SK-N-SH treated with all-trans-retinoic acid at 6 μM for 48 hours (cell line): Measurements from ENCODE around the gene SLC25A22.

Experiments
- ATAC-seq: fragments of 200-7000 bp; cut with Tn5 transposase; 3 replicates; pipeline ENCODE4 v1.9.1; 2020; ENCODE audit warnings: mild to moderate bottlenecking, moderate library complexity
- ARNTL ChIP-seq: fragments of 450-650 bp; formaldehyde crosslinking; IDR thresholded peaks from 2 replicates; pipeline ENCODE4 v1.5.0; 2020; ENCODE audit warnings: low read depth, mild to moderate bottlenecking, moderate library complexity, borderline replicate concordance
- BACH2 ChIP-seq: fragments of 250-450 bp; sonication (Bioruptor Pico); IDR thresholded peaks from 2 replicates; pipeline ENCODE4 v1.9.0; 2021; ENCODE audit warnings: mild to moderate bottlenecking, borderline replicate concordance
- CREB5 ChIP-seq: fragments of 250-450 bp; sonication (Bioruptor Pico); IDR thresholded peaks from 2 replicates; pipeline ENCODE4 v1.5.1; 2020; ENCODE audit warnings: low read depth, mild to moderate bottlenecking, moderate library complexity
- CSDC2 ChIP-seq: fragments of 250-450 bp; sonication (Bioruptor Pico); IDR thresholded peaks from 2 replicates; pipeline ENCODE4 v1.5.0; 2020; ENCODE audit warnings: mild to moderate bottlenecking, moderate library complexity
- ESRRG ChIP-seq: fragments of 250-450 bp; sonication (Bioruptor Pico); IDR thresholded peaks from 2 replicates; pipeline ENCODE4 v1.6.1; 2021; ENCODE audit warnings: mild to moderate bottlenecking
- GLIS3 ChIP-seq: fragments of 250-450 bp; sonication (Bioruptor Pico); IDR thresholded peaks from 2 replicates; pipeline ENCODE4 v1.5.0; 2020; ENCODE audit warnings: mild to moderate bottlenecking, moderate library complexity
- ISL1 ChIP-seq: fragments of 250-450 bp; sonication (Bioruptor Pico); IDR thresholded peaks from 2 replicates; pipeline ENCODE4 v2.1.2; 2022; ENCODE audit warnings: mild to moderate bottlenecking, moderate library complexity
- OSR1 ChIP-seq: fragments of 250-450 bp; sonication (Bioruptor Pico); IDR thresholded peaks from 2 replicates; pipeline ENCODE4 v1.8.0; 2022; ENCODE audit warnings: moderate library complexity, mild to moderate bottlenecking, inconsistent platforms
- PATZ1 ChIP-seq: fragments of 250-450 bp; sonication (Bioruptor Pico); IDR thresholded peaks from 2 replicates; pipeline ENCODE4 v1.8.0; 2020; ENCODE audit warnings: mild to moderate bottlenecking, moderate library complexity, borderline replicate concordance
- POU6F1 ChIP-seq: fragments of 250-450 bp; sonication (Bioruptor Pico); IDR thresholded peaks from 2 replicates; pipeline ENCODE4 v1.8.0; 2021; ENCODE audit warnings: low read depth, mild to moderate bottlenecking, moderate library complexity, borderline replicate concordance
- PPARA ChIP-seq: fragments of 250-450 bp; sonication (Bioruptor Pico); IDR thresholded peaks from 2 replicates; pipeline ENCODE4 v1.5.0; 2020; ENCODE audit warnings: mild to moderate bottlenecking, borderline replicate concordance
- RARB ChIP-seq: fragments of 250-450 bp; sonication (Bioruptor Pico); IDR thresholded peaks from 2 replicates; pipeline ENCODE4 v1.8.0; 2021; ENCODE audit warnings: mild to moderate bottlenecking, moderate library complexity
- SNAI2 ChIP-seq: fragments of 250-450 bp; sonication (Bioruptor Pico); IDR thresholded peaks from 2 replicates; pipeline ENCODE4 v1.5.0; 2020; ENCODE audit warnings: mild to moderate bottlenecking, moderate library complexity
- TCF4 ChIP-seq: fragments of 250-450 bp; sonication (Bioruptor Pico); IDR thresholded peaks from 2 replicates; pipeline ENCODE4 v1.8.0; 2021; ENCODE audit warnings: mild to moderate bottlenecking, moderate library complexity, borderline replicate concordance
- TOX ChIP-seq: fragments of 250-450 bp; sonication (Bioruptor Pico); IDR thresholded peaks from 2 replicates; pipeline ENCODE4 v1.8.0; 2021; ENCODE audit warnings: mild to moderate bottlenecking, moderate library complexity, borderline replicate concordance
- TSHZ2 ChIP-seq: fragments of 250-450 bp; sonication (Bioruptor Pico); IDR thresholded peaks from 2 replicates; pipeline ENCODE4 v1.5.0; 2020; ENCODE audit warnings: mild to moderate bottlenecking, moderate library complexity
- ZC3H10 ChIP-seq: fragments of 250-450 bp; sonication (Bioruptor Pico); IDR thresholded peaks from 2 replicates; pipeline ENCODE4 v1.5.1; 2021; ENCODE audit warnings: mild to moderate bottlenecking, moderate library complexity
- ZFP30 ChIP-seq: fragments of 450-650 bp; formaldehyde crosslinking; IDR thresholded peaks from 2 replicates; pipeline ENCODE4 v1.5.0; 2022; ENCODE audit warnings: mild to moderate bottlenecking, moderate library complexity
- ZNF565 ChIP-seq: fragments of 450-650 bp; formaldehyde crosslinking; conservative IDR thresholded peaks from 2 replicates; pipeline ENCODE4 v1.5.0; 2020; ENCODE audit warnings: low read depth, mild to moderate bottlenecking, moderate library complexity
- ZNF70 ChIP-seq: fragments of 450-650 bp; formaldehyde crosslinking; IDR thresholded peaks from 2 replicates; pipeline ENCODE4 v1.5.0; 2020; ENCODE audit warnings: mild to moderate bottlenecking, moderate library complexity
- ZNF8 ChIP-seq: fragments of 450-650 bp; formaldehyde crosslinking; IDR thresholded peaks from 2 replicates; pipeline ENCODE4 v1.5.0; 2020; ENCODE audit warnings: mild to moderate bottlenecking, moderate library complexity

SLC25A22 gene

GRCh38 chr11:765025-765801 lies 32.9 kb downstream of the SLC25A22 start:
- peak; percentile 65 for ATAC-seq
- TF ChIP-seq ISL1 (CRISPR knock-in tag) (no peak), CSDC2 (CRISPR knock-in tag) (no peak), ZNF565 (CRISPR knock-in tag) (no peak), TCF4 (no peak), PATZ1 (CRISPR knock-in tag) (no peak), GLIS3 (no peak), POU6F1 (CRISPR knock-in tag) (no peak), CREB5 (no peak), ESRRG (CRISPR knock-in tag) (no peak), OSR1 (CRISPR knock-in tag) (no peak), ARNTL (CRISPR knock-in tag) (no peak), PPARA (CRISPR knock-in tag) (no peak)
- TF ChIP-seq, all 23 proteins: peak for 0

GRCh38 chr11:764322-765024 lies 33.6 kb downstream of the SLC25A22 start:
- TF ChIP-seq ZNF70 (CRISPR knock-in tag): no peak
- no peak for TF ChIP-seq CSDC2 (CRISPR knock-in tag)
- TF ChIP-seq ARNTL (CRISPR knock-in tag): no peak
- TF ChIP-seq TCF4: no peak
- TF ChIP-seq CREB5: no peak
- no peak for TF ChIP-seq SNAI2 (CRISPR knock-in tag)
- no peak for TF ChIP-seq POU6F1 (CRISPR knock-in tag)
- no peak for TF ChIP-seq ZNF8 (CRISPR knock-in tag)
- TF ChIP-seq TOX (CRISPR knock-in tag): no peak
- no peak; the same call in 2 of the 3 replicates for ATAC-seq

- no peak; the same call in 2 of the 3 replicates for ATAC-seq
- no peak for TF ChIP-seq PPARA (CRISPR knock-in tag)
- no peak for TF ChIP-seq ZFP30 (CRISPR knock-in tag)
- TF ChIP-seq ISL1 (CRISPR knock-in tag): no peak
Observed at GRCh38 chr11:763549-764321, 34.3 kb downstream of the SLC25A22 start.

GRCh38 chr11:763073-763463 lies 35.0 kb downstream of the SLC25A22 start:
- no peak for ATAC-seq
- TF ChIP-seq ZC3H10: no peak
- no peak for TF ChIP-seq ZNF70 (CRISPR knock-in tag)
- no peak for TF ChIP-seq TSHZ2
- no peak for TF ChIP-seq CREB5
- no peak for TF ChIP-seq ZNF565 (CRISPR knock-in tag)
- no peak for TF ChIP-seq TCF4
- TF ChIP-seq BACH2 (CRISPR knock-in tag): no peak
- no peak for TF ChIP-seq RARB (CRISPR knock-in tag)
